ENCODE results near the gene RNF130.

GRCh38 chr5:180090769-180091546 lies 19.4 kb upstream of the RNF130 start:
- TF ChIP-seq CTCF (conservative IDR thresholded peaks at IDR 0.05 in 1 of 2, IDR thresholded peaks at IDR 0.05 in 1 of 2; ENCODE audit: low read depth in 1 of 2, low read length in 2 of 2), result peak in 1 of 2 donors; percentile 39
- TF ChIP-seq EZH2 (IDR thresholded peaks at IDR 0.05; ENCODE audit: low read length, missing control alignments), result no peak

Measured in fibroblast of lung (primary cell).